ENCODE measurements around the gene SLC25A34. TPM values are rescaled to one million over a fixed set of nuclear protein-coding genes. Genes with fewer than 3 reads are reported as not detected.

The SLC25A34 gene
- total and polyA plus RNA-seq, 10 of the 15 experiments (the other 5 are each of a cell fraction or from before 2014, with no cell fraction given): 0.02 to 1.6 (median 0.39) TPM

DNA sequence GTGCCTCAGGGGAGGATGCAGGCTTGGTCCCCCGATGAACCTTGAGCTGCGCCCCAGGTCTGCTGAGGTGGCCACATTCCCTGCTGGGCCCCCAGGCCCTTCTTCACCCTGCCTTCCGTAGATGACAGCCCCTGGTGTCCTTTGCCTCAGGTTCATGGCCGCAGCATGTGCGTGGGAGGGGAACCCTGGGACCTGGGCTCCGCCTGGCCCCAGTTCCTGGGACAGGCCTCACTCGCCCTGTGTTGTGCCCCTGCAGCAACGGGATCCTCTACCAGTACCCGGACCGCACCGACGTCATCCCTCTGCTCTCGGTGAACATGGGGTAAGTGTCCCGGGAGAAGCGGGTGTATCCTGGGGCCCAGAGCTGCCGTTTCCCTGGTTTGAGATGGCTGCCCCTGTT, 5.1 kb upstream of the SLC25A34 start:
- Histone ChIP-seq H3K4me2 (ENCODE audit: control insufficient read depth, insufficient read depth) (no peak overlapping the region), H3K9ac (ENCODE audit: control insufficient read depth, insufficient read depth, low read length) (no peak overlapping the region), H3K27ac (ENCODE audit: control insufficient read depth, insufficient read depth) (no peak overlapping the region), H3K36me3 (ENCODE audit: control insufficient read depth in 2 of 2, insufficient read depth in 2 of 2, low read length in 1 of 2) (peaks cover 13 to 27% of the 10 kb centered on the region in 2 experiments), H3K27me3 (replicated peaks in 1 of 2; ENCODE audit: control insufficient read depth in 2 of 2, insufficient read depth in 2 of 2, low read length in 1 of 2) (no peaks in the 10 kb centered on the region), H3K9me3 (replicated peaks; ENCODE audit: control insufficient read depth, insufficient read depth, low read length) (no peaks in the 10 kb centered on the region), H3K4me3 (no peak overlapping the region), H2AFZ (ENCODE audit: control insufficient read depth, low read depth, low read length) (no peak overlapping the region), H4K20me1 (ENCODE audit: control insufficient read depth, insufficient read depth) (no peaks in the 10 kb centered on the region), H3K79me2 (ENCODE audit: control insufficient read depth, insufficient read depth, low read length) (no peaks in the 10 kb centered on the region), H3K4me1 (ENCODE audit: control insufficient read depth, insufficient read depth, low read length) (no peaks in the 10 kb centered on the region)
- SMC1A ChIA-PET (ENCODE audit: uncharacterized antibody, unreplicated experiment): no interaction called here
- DNase-seq (ENCODE audit: low read depth, low spot score) (no peak), FAIRE-seq (no peak), ATAC-seq (no peak)
- in situ Hi-C loops (cut with MboI): no loop called here
- POLR2A ChIA-PET: no interaction called here
- BruUV-seq (replicated peaks): no TSS peak
- 86% methylated on average over 16 of the region's 16 CpGs for WGBS (ENCODE audit: insufficient coverage, insufficient replicate concordance, low lambda C conversion rate, missing lambda C conversion rate)
- intact Hi-C loops (cut with micrococcal nuclease; ENCODE audit: unreplicated experiment): loop anchor here (5.0 kb wide), 1 partner anchor 299 kb away; no protein-coding TSS in a partner anchor
- CTCF ChIA-PET: no interaction called here
- TF ChIP-seq WRNIP1 (IDR thresholded peaks at IDR 0.05; ENCODE audit: borderline replicate concordance, low read depth, low read length) (no peak), RFX5 (IDR thresholded peaks at IDR 0.05; ENCODE audit: low read depth, low read length) (no peak), MXI1 (IDR thresholded peaks at IDR 0.05; ENCODE audit: low read depth, low read length) (no peak), HCFC1 (IDR thresholded peaks at IDR 0.05; ENCODE audit: low read length) (no peak), ZNF592 (IDR thresholded peaks at IDR 0.05) (no peak), ZZZ3 (IDR thresholded peaks at IDR 0.05; ENCODE audit: control insufficient read depth, insufficient read length, low read depth) (no peak), POLR2A (IDR thresholded peaks at IDR 0.05; ENCODE audit: low read depth, low read length) (0 out of 2 replicates have a peak, but pooled peaks have one; percentile 40), SUZ12 (IDR thresholded peaks at IDR 0.05; ENCODE audit: unreplicated experiment) (no peak)
- TF ChIP-seq, protein P1, sequence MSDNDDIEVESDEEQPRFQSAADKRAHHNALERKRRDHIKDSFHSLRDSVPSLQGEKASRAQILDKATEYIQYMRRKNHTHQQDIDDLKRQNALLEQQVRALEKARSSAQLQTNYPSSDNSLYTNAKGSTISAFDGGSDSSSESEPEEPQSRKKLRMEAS (IDR thresholded peaks at IDR 0.05; ENCODE audit: low read depth, low read length): no peak
- RAD21 ChIA-PET (ENCODE audit: unreplicated experiment): no interaction called here

Data from GM12878 (cell line).